Adrenal gland (tissue), 12 donors: ENCODE data around the gene CRIP3. TPM values are rescaled to one million over a fixed set of nuclear protein-coding genes. Genes with fewer than 3 reads are reported as not detected.

Experiments used
- DNase-seq, 7 donors: peaks; one replicate each; pipeline ENCODE4 v3.0.0-alpha.2; 2019 to 2020
- H3K27ac ChIP-seq, 5 donors: fragments of 200-600 bp; sonication (generic) in 4 of 5; 1 replicate in 3 of 5; 2 replicates in 2 of 5; pipeline versions ENCODE4 v1.5.1 to v1.8.0; 2016 to 2020; ENCODE audit warnings: mild to moderate bottlenecking in 1 of 5
- H3K27me3 ChIP-seq: fragments of 200-600 bp; 2 replicates; pipeline ENCODE4 v1.8.0; 2021
- H3K36me3 ChIP-seq, 2 donors: fragments of 200-600 bp; replicated peaks in 1 of 2; 1 replicate in 1 of 2; 2 replicates in 1 of 2; pipeline versions ENCODE4 v1.5.1 to v1.8.0; 2018 to 2022
- H3K4me1 ChIP-seq, 2 donors: fragments of 200-600 bp; replicated peaks in 1 of 2; 1 replicate in 1 of 2; 2 replicates in 1 of 2; pipeline versions ENCODE4 v1.5.1 to v1.8.0; 2018 to 2021
- H3K4me3 ChIP-seq, 4 donors: fragments of 200-600 bp; sonication (generic) in 3 of 4; one replicate each; pipeline ENCODE4 v1.5.1; 2016 to 2018
- H3K9me3 ChIP-seq, 3 donors: fragments of 200-600 bp; sonication (generic) in 1 of 3; replicated peaks in 1 of 3; 1 replicate in 2 of 3; 2 replicates in 1 of 3; pipeline versions ENCODE4 v1.5.1 to v1.8.0; 2016 to 2021
- CTCF ChIP-seq, 6 experiments: fragments of 450-650 bp in 4 of 6; fragments of 200-600 bp in 2 of 6; sonication (generic) in 1 of 6; IDR thresholded peaks; 1 replicate in 5 of 6; 2 replicates in 1 of 6; pipeline versions ENCODE4 v1.5.1 to v1.8.0; 2016 to 2021; ENCODE audit warnings: antibody characterized with exemption in 6 of 6, mild to moderate bottlenecking in 2 of 6, moderate library complexity in 1 of 6
- POLR2A ChIP-seq, 2 donors: fragments of 450-650 bp; IDR thresholded peaks; one replicate each; pipeline ENCODE4 v1.6.1; 2017; ENCODE audit warnings: antibody characterized with exemption in 2 of 2, mild to moderate bottlenecking in 2 of 2, moderate library complexity in 1 of 2
- WGBS, 4 donors: extraction: QIAGEN DNeasy Blood & Tissue Kit in 2 of 4; methylation state at CpG; one replicate each; pipeline versions ENCODE4 v1.1.5 to v1.1.7; 2013 to 2017; 5-methylcytosine and 5-hydroxymethylcytosine counted together
- intact Hi-C, 2 donors: fragments of 100-400 bp; cut with DNase I; formaldehyde crosslinking; loops; one replicate each; pipeline versions ENCODE4 v1.14.1 to v1.15.0; 2022 to 2023
- polyA plus RNA-seq, 3 donors: library from polyadenylated mRNA; stranded (reverse); fragments of 200-250 nt in 2 of 3; fragments of 350-450 nt in 1 of 3; fragmentation: Illumina TruSeq in 1 of 3; extraction: RNeasy Lipid Tissue Mini Kit (QIAGEN cat#74804) in 1 of 3; gene quantifications; one replicate each; pipeline ENCODE4 v1.2.3, GENCODE V29; 2013 to 2014
- total RNA-seq, 9 donors: library from RNA; depleted of rRNA in 4 of 9; stranded (reverse); fragments of >200 nt in 4 of 9; fragments of 120-200 nt in 1 of 9; fragmentation: NEBNext Ultra II Directional in 1 of 9; extraction: Animal tissue kit (Norgen Biotek cat#: 25700) in 1 of 9; gene quantifications; one replicate each; pipeline versions ENCODE4 v1.1.0 to v1.2.4, GENCODE V29; 2013 to 2023
- donor health status: healthy with polysubstance abuse.
- donor health status: Bipolar disorder and iron deficiency.
- donor health status: DM: yes; HTN: yes; CAD: no.
- donor health status: DM: no; HTN: no; CAD: no.
- donor health status: DM: no; HTN: no; CAD: no.
- donor health status: DM: yes; HTN: yes; CAD: no.

The CRIP3 gene
- total and polyA plus RNA-seq, 12 donors, result 0.44 to 8.9 (median 1.5) TPM; not detected in 6

GRCh38 chr6:43263314-43264178, 45.1 kb downstream of the CRIP3 start:
- WGBS, 4 donors, result 48 to 53% (median 51%) methylated on average over 10 to 12 of the region's 12 CpGs
- TF ChIP-seq POLR2A (IDR thresholded peaks at IDR 0.05) (no peak), CTCF (IDR thresholded peaks at IDR 0.05) (peak; percentile 58 to 88 (median 80))
- Histone ChIP-seq H3K36me3 (no peaks in the 10 kb centered on the region), H3K27me3 (no peaks in the 10 kb centered on the region), H3K9me3 (no peaks in the 10 kb centered on the region), H3K4me3 (no peak overlapping the region), H3K4me1 (peaks cover 6 to 13% of the 10 kb centered on the region in 2 donors), H3K27ac (no peak overlapping the region)
- DNase-seq, result peak; percentile 78 to 91 (median 88)
- intact Hi-C loops, result loop anchor here in 1 of 2 donors (2.0 kb wide), 1 partner anchor 71 kb away; no protein-coding TSS in a partner anchor

GRCh38 chr6:43262780-43263313, 45.8 kb downstream of the CRIP3 start:
- 81 to 93% (median 85%) methylated on average over 21 to 39 of the region's 39 CpGs; no CpG with 5 or more reads in 1 of the 4 donors for WGBS, 4 donors
- Histone ChIP-seq H3K27me3 (no peaks in the 10 kb centered on the region), H3K27ac (no peak overlapping the region), H3K4me3 (no peak overlapping the region), H3K9me3 (no peaks in the 10 kb centered on the region), H3K36me3 (no peaks in the 10 kb centered on the region), H3K4me1 (peaks cover 3 to 6% of the 10 kb centered on the region in 2 donors)
- intact Hi-C loops, result loop anchor here in 1 of 2 donors (2.0 kb wide), 1 partner anchor 72 kb away; no protein-coding TSS in a partner anchor
- TF ChIP-seq CTCF (IDR thresholded peaks at IDR 0.05) (no peak), POLR2A (IDR thresholded peaks at IDR 0.05) (no peak)
- DNase-seq, result no peak

GRCh38 chr6:43262000-43262779, 46.4 kb downstream of the CRIP3 start:
- H3K9me3 ChIP-seq, result no peaks in the 10 kb centered on the region
- H3K4me3 ChIP-seq, result no peak overlapping the region
- WGBS, 4 donors, result 77 to 82% (median 81%) methylated on average over 13 to 14 of the region's 14 CpGs
- no peaks in the 10 kb centered on the region for H3K36me3 ChIP-seq
- no peak for TF ChIP-seq CTCF (IDR thresholded peaks at IDR 0.05)
- no peak for TF ChIP-seq POLR2A (IDR thresholded peaks at IDR 0.05)
- intact Hi-C loops, result loop anchor here in 1 of 2 donors (2.0 kb wide), 1 partner anchor 73 kb away; no protein-coding TSS in a partner anchor
- no peaks in the 10 kb centered on the region for H3K27me3 ChIP-seq
- H3K4me1 ChIP-seq, result no peaks in the 10 kb centered on the region
- no peak overlapping the region for H3K27ac ChIP-seq
- no peak for DNase-seq

GRCh38 chr6:43261198-43261597, 47.4 kb downstream of the CRIP3 start:
- intact Hi-C loops, result no loop called here
- 81 to 89% (median 83%) methylated on average over 5 of the region's 5 CpGs for WGBS, 4 donors
- Histone ChIP-seq H3K4me1 (no peaks in the 10 kb centered on the region), H3K27ac (no peak overlapping the region), H3K9me3 (no peaks in the 10 kb centered on the region), H3K36me3 (no peaks in the 10 kb centered on the region), H3K4me3 (no peak overlapping the region), H3K27me3 (no peaks in the 10 kb centered on the region)
- TF ChIP-seq CTCF (IDR thresholded peaks at IDR 0.05), result no peak
- TF ChIP-seq POLR2A (IDR thresholded peaks at IDR 0.05), result no peak
- no peak for DNase-seq
